Hematopoietic multipotent progenitor cell treated with erythropoietin and hydrocortisone succinate and interleukin-3 and kit ligand, for 8 days (in vitro differentiated cells): ENCODE results near the gene S100A7A.
"Not testable (repeated sequence)": the region's sequence is repeated elsewhere in the genome, so short reads cannot be mapped to it uniquely, and the experiment has no call there.

Experiments used
- DNase-seq: peaks from one replicate; pipeline ENCODE4 v3.0.0-alpha.2; 2015

S100A7A gene

GRCh38 chr1:153395776-153396175 is 20.5 kb upstream of the S100A7A start:
- DNase-seq, result no peak

DNA sequence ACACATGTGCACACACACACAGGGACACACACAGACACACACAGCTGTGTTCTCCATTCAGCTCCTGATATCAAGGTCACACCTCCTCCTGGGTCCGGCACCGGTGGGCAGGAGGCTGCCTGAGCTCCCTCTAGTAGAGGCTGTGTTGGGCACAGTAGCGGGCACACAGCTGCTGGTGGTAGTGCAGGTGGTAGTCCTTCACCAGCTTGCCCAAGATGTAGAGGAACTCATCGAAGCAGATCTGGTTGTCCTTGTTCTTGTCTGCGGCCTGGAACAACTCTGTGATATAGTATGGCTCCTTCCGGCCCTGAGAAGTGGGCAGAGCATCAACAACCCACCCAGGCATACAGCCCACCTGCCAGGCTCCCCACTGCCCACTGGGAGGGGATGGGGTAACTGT is 19.9 kb upstream of the S100A7A start:
- DNase-seq, result no peak

DNA sequence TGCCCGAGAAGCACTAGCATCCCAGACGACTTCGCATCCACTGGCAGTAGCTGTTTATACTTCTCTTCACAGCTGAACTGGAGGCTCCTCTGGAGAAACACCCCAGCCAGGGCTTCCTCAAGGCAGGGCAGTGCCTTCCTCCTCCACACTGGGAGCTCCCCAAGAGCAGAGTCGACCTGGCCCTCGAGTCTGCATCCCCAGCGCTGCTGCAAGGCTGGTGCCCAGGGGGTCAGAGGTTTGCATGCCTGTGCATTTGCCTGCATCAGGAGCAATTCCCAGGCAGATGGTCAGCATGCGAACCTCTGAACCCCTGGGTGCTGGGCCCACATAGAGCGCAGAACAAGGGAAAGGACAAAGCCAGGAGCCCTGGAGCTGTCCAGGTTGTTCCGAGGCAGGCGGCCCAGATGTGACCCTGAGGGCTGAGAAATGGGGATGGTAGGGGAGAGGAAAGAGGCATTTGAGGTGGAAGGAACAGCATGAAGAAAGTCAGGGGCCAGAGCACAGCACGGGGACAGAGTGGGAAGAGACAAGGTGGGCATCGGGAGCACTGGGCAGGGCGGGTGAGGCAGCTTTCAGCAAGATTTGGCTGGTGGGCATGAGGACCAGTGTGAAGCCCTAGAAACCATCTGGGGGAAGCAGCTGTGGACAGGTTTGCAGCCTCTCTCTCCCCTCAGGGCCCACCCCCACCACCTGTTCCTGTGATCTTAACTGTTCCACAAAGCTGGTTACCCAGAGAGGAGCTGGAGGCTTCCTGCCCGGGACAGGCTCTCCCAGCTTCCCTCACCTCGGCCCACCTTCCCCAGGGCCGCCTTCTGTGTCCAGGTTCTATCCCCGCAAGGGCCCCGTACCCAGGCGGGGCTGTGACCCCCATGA is 19.0 kb upstream of the S100A7A start:
- DNase-seq, result no peak

- no peak for DNase-seq
Observed at GRCh38 chr1:153397924-153398651, 18.2 kb upstream of the S100A7A start.

GRCh38 chr1:153399401-153400055 is 16.8 kb upstream of the S100A7A start:
- DNase-seq, result no peak

- DNase-seq, result no peak
Observed at GRCh38 chr1:153400244-153400643, 16.1 kb upstream of the S100A7A start.

- DNase-seq, result no peak
Observed at GRCh38 chr1:153401461-153401860, 14.9 kb upstream of the S100A7A start.

- DNase-seq, result no peak
Observed at GRCh38 chr1:153402226-153402625, 14.1 kb upstream of the S100A7A start.

- DNase-seq, result no peak
Observed at GRCh38 chr1:153403421-153404085, 12.8 kb upstream of the S100A7A start.

DNA sequence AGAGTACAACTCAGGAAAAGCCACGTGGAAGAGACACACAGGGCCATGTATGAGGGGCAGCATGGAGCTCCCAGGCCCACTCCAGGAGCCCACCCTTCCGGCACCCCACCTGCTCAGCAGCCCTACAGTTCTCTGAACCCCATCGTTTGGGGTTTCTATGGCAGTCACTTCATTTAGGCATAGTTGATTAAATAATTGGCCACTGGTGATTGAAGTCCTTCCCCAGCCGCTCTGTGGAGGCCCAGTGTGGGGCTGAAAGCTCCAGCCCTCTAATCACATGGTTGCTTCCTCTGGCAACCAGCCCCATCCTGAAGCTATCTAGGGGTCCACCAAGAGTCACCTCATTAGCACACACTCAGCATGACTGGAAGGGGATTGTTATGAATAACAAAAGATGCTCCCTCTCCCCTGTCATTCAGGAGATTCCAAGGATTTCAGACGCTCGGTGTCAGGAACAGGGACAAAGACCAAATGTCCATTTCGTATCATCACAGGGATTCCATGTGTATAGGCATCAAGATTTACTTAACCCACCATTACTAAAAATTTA is 12.2 kb upstream of the S100A7A start:
- no peak for DNase-seq

GRCh38 chr1:153404768-153405167 is 11.6 kb upstream of the S100A7A start:
- peak; percentile 48 for DNase-seq

DNA sequence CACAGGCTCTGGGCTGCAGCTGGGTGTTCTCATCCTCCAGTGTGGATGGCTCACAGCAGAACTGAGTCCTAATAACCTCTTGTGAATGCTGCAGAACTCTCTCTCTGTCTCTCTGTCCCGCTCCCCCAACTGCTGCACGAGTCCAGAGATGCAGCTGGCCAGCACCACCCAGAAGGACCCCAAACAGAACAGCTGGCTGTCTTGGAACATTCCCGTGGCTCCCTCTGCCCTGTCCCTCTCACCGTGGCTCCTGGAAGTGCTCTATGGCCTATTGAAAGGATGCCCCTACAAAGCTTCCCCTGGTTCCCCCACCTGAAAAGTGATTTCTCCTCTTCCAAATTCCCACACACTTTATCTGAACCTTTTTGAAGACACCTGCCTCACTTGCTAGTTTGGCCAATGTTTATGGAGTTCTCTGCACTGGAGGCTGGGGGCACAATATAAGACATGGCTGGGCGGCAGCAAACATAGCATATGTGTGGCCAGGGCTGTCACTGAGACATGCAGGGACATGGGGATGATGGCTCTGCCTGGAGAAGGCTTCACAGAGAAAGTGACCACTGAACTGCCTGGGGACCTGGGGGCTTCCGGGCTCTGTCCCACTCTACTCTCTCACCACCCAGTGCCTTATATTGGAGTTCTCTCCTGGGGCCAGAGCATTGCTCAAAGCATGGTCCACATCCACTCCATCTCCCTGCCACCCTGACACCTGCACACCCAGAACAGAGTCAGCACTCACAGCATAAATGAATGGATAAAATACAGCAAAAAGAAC is 10.3 kb upstream of the S100A7A start:
- not testable (repeated sequence) for DNase-seq

GRCh38 chr1:153407274-153407673 is 9.0 kb upstream of the S100A7A start:
- DNase-seq, result not testable (repeated sequence)

DNA sequence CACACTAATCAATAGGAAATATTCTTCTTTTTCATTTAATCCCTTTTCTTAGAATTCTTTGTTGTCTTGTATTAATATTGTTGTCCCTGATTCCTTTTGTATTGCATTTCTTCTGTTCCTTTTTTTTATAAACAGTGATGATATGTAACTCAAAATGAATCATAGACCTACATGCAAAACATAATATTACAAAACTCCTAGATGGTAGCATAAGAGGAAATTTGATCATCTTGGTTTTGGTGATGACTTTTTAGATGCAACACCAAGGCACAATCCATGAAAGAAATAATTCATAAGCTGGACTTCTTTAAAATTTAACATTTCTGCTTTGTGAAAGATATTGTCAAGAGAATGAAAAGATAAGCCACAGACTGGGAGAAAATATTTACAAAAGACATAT is 2.4 kb upstream of the S100A7A start:
- not testable (repeated sequence) for DNase-seq

GRCh38 chr1:153417136-153417888 is 992 bp downstream of the S100A7A start:
- DNase-seq, result no peak

DNA sequence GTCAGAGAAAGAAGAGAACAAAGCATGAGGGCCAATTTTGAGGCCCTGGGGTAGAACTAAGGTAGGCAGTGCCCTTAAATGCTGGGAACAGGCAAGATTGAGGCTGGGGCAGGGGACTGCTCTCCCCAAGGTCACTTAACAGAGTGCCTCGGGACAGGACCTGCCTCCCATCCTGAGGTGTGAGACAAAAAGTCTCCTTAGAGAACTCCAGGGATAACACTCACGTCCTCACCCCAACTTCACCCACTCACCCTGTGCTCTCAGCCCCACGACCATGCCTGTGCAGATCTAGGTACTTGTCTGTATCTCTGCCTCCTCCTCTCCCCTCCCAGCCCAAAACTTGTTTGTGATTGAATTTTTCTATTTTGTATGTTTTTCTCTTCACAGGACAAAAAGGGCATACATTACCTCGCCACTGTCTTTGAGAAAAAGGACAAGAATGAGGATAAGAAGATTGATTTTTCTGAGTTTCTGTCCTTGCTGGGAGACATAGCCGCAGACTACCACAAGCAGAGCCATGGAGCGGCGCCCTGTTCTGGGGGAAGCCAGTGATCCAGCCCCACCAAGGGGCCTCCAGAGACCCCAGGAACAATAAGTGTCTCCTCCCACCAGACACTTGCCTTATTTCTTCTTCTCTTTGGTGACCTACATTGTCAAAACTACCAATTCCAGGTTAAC is 2.6 kb downstream of the S100A7A start:
- DNase-seq, result not testable (repeated sequence)

GRCh38 chr1:153419436-153419793 is 3.1 kb downstream of the S100A7A start:
- DNase-seq, result not testable (repeated sequence)

DNA sequence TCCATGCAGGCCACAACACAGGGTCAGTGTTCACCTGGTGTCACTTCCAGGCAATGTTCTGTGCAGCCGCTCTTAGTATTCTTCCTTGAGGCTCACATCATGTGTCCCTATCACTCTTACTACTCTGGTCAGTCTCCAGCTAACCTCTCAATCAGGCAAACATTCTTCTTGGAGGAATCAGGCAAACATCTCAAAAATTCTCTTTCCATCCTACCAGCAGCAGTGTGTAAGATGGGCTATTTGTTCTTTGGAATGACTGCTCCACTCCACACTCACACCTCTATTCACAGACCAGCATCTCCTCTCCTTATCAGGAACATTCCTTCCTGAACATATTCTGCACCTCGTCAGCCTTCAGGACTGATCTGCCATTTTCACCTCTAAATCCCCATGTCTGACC is 4.0 kb downstream of the S100A7A start:
- DNase-seq, result no peak

DNA sequence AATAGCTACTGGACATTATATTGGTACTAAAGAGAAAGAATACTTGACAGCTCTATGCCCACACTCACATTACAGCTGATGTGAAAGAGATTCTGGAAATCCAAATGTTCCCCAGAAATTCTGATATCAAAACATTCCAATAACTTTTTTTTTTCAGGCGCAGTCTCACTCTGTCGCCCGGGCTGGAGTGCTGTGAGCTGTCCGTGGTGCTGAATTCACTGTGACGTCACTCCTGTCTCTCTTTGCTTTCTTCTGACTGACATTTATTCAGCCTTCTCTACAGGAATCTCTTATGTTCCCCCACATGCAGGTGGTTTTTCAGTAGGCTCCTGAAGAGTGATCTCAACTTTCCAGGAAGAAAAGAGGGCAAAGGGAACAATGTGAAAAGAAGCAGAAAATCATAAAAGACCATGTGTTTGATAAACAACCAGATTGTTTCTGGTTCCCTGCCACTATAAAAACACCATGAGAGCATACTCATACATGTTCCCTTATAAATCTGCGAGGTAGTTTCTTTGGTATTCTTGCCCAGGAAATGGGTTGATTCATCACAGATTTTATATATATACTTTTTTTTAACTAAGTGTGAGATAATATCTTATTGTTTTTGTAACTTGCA is 6.2 kb downstream of the S100A7A start:
- peak; percentile 67 for DNase-seq

- DNase-seq, result no peak
Observed at GRCh38 chr1:153426809-153427208, 10.5 kb downstream of the S100A7A start.
